Choroid plexus epithelial cell (primary cell): ENCODE results near the gene OR4E2.
"Not testable (repeated sequence)": the region's sequence is repeated elsewhere in the genome, so short reads cannot be mapped to it uniquely, and the experiment has no call there.

Experiments
- DNase-seq: peaks from one replicate; pipeline ENCODE4 v3.0.0-alpha.2; 2010; ENCODE audit warnings: low read depth
- H3K4me3 ChIP-seq: 2 replicates; pipeline ENCODE4 v1.5.1; 2011; ENCODE audit warnings: low read depth, mild to moderate bottlenecking, control low read depth, low read length, moderate library complexity
- TF ChIP-seq, protein P1 (sequence below): conservative IDR thresholded peaks from 2 replicates; pipeline ENCODE4 v1.5.1; 2011; ENCODE audit warnings: low read depth, mild to moderate bottlenecking, control low read depth, inconsistent platforms, low read length, moderate library complexity

OR4E2 gene

DNA sequence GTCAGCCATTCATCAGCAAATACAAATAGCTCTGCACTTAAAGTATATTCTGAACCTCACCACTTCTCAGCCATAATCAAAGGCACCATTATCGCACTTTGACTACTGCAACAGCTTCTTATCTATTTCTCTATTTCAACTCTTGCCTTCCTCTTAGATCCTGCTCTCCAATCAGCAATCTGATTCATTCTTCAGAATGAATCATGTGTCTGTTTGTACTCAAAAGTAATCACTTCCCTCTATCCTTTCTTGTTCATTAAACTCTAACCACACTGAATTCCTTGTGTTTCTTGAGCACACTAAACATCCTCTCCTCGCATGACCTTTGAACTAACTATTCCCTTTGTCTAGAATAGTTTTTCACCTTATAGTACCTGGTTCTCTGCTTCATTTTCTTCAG, 32.8 kb downstream of the OR4E2 start:
- no peak for DNase-seq
- H3K4me3 ChIP-seq, result no peak overlapping the region
- TF ChIP-seq, protein P1, sequence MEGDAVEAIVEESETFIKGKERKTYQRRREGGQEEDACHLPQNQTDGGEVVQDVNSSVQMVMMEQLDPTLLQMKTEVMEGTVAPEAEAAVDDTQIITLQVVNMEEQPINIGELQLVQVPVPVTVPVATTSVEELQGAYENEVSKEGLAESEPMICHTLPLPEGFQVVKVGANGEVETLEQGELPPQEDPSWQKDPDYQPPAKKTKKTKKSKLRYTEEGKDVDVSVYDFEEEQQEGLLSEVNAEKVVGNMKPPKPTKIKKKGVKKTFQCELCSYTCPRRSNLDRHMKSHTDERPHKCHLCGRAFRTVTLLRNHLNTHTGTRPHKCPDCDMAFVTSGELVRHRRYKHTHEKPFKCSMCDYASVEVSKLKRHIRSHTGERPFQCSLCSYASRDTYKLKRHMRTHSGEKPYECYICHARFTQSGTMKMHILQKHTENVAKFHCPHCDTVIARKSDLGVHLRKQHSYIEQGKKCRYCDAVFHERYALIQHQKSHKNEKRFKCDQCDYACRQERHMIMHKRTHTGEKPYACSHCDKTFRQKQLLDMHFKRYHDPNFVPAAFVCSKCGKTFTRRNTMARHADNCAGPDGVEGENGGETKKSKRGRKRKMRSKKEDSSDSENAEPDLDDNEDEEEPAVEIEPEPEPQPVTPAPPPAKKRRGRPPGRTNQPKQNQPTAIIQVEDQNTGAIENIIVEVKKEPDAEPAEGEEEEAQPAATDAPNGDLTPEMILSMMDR, result no peak

- no peak for DNase-seq
- TF ChIP-seq, protein P1, result no peak
- no peak overlapping the region for H3K4me3 ChIP-seq
Measured at GRCh38 chr14:21694425-21694824, 40.8 kb downstream of the OR4E2 start.

- H3K4me3 ChIP-seq, DNase-seq: not testable (repeated sequence)
Measured at GRCh38 chr14:21697662-21698061, 44.0 kb downstream of the OR4E2 start.

DNA sequence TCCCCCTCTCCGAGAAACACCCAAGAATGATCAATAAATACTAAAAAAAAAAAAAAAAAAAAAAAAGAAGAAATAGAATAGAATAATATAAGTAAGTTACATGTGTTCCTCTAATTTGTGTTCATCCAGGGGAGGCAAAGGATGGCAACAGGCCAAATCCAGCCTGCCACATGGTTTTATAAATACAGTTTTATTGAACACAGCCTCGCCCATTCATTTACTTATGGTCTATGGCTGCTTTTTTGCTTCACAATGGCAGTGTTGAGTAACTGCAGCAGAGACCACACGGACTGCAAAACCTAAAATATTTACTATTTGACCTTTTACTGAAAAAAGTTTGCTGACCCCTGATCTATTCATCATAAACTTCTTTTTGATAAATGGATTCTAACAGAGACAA, 44.9 kb downstream of the OR4E2 start:
- not testable (repeated sequence) for DNase-seq

GRCh38 chr14:21699551-21699950, 45.9 kb downstream of the OR4E2 start:
- no peak for DNase-seq
- TF ChIP-seq, protein P1, result no peak
- H3K4me3 ChIP-seq, result no peak overlapping the region

More for the DNA sequence above, 44.9 kb downstream of the OR4E2 start:
- not testable (repeated sequence) for H3K4me3 ChIP-seq

DNA sequence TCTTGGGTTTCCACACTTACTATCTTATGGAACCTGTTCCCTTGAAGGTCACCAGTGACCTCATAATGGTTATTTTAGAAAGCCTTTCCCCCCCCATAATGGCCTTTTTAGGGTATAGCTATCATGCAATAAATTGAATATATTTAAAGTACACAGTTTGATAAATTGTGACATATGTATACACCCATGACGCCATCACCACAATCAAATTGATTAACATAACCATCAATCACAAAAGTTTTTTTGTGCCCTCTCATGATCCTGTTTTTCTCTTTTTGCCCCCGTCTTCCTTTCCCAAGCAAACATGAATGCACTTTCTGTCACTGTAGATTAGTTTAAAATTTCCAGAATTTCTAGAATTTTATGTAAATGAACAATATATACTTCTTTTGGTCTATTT, 48.7 kb downstream of the OR4E2 start:
- no peak for DNase-seq
- TF ChIP-seq, protein P1, result no peak
- no peak overlapping the region for H3K4me3 ChIP-seq

DNA sequence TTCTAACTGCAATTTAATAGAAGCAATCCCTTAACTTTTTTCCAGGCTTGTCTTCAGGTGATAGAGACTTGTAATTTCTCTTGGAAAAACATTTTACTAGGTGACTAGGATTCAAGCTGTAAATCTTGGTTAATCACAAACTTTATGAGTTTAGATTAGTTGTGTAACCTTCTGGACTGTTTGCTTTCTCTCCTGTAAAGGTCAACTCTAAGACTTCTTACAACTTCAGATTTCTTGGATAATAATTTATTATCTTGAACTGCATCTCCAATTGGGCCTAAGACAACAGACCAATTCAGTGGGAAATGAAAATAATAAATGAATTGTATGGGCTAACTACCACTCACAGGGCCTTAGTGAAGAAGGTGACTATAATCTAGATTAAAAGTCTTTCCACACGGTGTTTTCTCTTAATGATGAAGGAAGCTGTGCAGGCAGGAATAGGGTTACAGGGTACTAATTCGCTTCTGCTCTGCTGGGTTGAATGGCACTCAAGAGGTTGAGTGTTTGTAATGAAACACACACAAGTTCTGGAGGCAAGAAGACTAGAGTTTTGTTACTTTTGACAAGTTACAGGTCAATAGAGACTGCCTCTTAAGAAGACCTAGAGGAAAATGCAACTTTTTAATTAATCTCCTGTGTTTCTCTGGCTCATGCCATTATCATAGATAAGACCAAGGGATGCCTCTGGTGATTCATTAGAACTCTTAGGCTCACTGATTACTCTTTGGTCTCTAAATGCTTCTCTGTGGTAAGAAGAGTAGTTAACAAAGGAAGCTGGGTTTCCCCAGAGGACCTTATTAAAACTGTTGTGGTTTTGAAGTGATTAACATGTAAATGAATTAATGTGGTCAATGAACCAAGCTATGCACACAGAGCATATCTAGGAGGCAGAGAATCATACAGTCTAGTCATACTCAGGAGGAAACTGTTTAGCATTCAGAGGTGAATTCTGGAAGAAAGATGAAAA, 50.0 kb downstream of the OR4E2 start:
- H3K4me3 ChIP-seq, result no peak overlapping the region
- no peak for DNase-seq
- TF ChIP-seq, protein P1, result no peak

DNA sequence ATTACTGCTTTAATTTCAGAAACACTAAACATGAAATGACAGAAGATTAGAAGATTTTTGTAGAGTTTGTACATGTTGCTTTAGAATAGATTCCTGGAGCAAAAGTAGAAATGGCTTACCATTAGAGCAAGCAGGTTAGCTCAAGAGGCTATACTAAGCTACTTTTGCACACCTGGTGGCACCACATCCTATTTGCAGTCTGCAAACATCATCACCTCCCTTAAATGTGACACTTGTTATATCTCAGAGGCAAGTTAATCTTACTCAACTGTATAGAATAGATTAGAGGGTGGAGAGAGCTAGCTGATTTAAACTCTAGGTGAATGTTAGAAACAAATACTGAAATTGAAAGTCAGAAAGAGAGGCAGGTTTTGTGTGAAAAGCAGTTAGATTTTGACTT, 50.7 kb downstream of the OR4E2 start:
- TF ChIP-seq, protein P1, result no peak
- H3K4me3 ChIP-seq, result no peak overlapping the region
- DNase-seq, result no peak
